Glutamatergic neuron (in vitro differentiated cells): ENCODE results near the gene SLC25A43. TPM values are rescaled to one million over a fixed set of nuclear protein-coding genes. Genes with fewer than 3 reads are reported as not detected.

Source experiments
- DNase-seq: peaks from one replicate; pipeline ENCODE4 v3.0.0; 2022
- H3K27ac Mint-ChIP-seq: one replicate; pipeline ENCODE4 v1.8.0; 2020; ENCODE audit warnings: mild to moderate bottlenecking, mixed read lengths, inconsistent platforms; ENCODE audit not compliant: unreplicated experiment
- H3K27me3 Mint-ChIP-seq: one replicate; pipeline ENCODE4 v1.8.0; 2020; ENCODE audit warnings: mild to moderate bottlenecking, moderate library complexity, mixed read lengths, inconsistent platforms; ENCODE audit not compliant: unreplicated experiment
- H3K36me3 Mint-ChIP-seq: one replicate; pipeline ENCODE4 v1.8.0; 2020; ENCODE audit warnings: mild to moderate bottlenecking, mixed read lengths, inconsistent platforms; ENCODE audit not compliant: unreplicated experiment
- H3K4me1 Mint-ChIP-seq: one replicate; pipeline ENCODE4 v1.8.0; 2020; ENCODE audit warnings: mild to moderate bottlenecking, low read depth, mixed read lengths, inconsistent platforms; ENCODE audit not compliant: unreplicated experiment
- H3K4me3 Mint-ChIP-seq: one replicate; pipeline ENCODE4 v1.8.0; 2020; ENCODE audit warnings: mild to moderate bottlenecking, mixed read lengths, inconsistent platforms; ENCODE audit not compliant: unreplicated experiment
- H3K9me3 Mint-ChIP-seq: one replicate; pipeline ENCODE4 v1.8.0; 2020; ENCODE audit warnings: mild to moderate bottlenecking, moderate library complexity, mixed read lengths, inconsistent platforms; ENCODE audit not compliant: unreplicated experiment
- total RNA-seq: library from RNA; stranded (reverse); fragmentation: NEBNext Ultra II Directional; extraction: Animal tissue kit (Norgen Biotek cat#: 25700); gene quantifications from one replicate; pipeline ENCODE4 v1.2.1, GENCODE V29; 2021; ENCODE audit not compliant: unreplicated experiment
- TF ChIP-seq, protein P1 (sequence below): fragments of 200-600 bp; sonication (generic); IDR thresholded peaks from one replicate; pipeline ENCODE4 v1.5.0; 2021; ENCODE audit not compliant: partially characterized antibody, unreplicated experiment

Gene SLC25A43
- total RNA-seq, 1 donor from 2014 or later, result 1.0 TPM

DNA sequence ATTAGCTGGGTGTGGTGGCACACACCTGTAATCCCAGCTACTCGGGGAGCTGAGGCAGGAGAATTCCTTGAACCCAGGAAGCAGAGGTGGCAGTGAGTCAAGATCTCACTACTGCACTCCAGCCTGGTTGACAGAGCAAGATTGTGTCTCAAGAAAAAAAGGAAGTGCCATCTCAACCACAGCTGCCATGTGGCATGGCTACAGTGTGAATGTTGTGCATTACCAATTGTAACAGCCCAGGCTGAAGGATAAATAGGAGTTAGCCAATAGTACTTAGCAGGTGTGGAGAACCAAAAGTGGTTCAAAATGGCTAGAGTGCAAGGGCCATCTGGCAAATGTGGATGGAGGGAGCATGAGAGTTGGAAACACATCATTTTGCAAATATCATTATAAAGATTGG, 98.0 kb downstream of the SLC25A43 start:
- Mint-ChIP-seq H3K4me3 (no peak overlapping the region), H3K27ac (no peak overlapping the region), H3K36me3 (no peaks in the 10 kb centered on the region), H3K4me1 (no peaks in the 10 kb centered on the region), H3K9me3 (peaks cover 1% of the 10 kb centered on the region), H3K27me3 (no peaks in the 10 kb centered on the region)
- TF ChIP-seq, protein P1, sequence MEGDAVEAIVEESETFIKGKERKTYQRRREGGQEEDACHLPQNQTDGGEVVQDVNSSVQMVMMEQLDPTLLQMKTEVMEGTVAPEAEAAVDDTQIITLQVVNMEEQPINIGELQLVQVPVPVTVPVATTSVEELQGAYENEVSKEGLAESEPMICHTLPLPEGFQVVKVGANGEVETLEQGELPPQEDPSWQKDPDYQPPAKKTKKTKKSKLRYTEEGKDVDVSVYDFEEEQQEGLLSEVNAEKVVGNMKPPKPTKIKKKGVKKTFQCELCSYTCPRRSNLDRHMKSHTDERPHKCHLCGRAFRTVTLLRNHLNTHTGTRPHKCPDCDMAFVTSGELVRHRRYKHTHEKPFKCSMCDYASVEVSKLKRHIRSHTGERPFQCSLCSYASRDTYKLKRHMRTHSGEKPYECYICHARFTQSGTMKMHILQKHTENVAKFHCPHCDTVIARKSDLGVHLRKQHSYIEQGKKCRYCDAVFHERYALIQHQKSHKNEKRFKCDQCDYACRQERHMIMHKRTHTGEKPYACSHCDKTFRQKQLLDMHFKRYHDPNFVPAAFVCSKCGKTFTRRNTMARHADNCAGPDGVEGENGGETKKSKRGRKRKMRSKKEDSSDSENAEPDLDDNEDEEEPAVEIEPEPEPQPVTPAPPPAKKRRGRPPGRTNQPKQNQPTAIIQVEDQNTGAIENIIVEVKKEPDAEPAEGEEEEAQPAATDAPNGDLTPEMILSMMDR, result no peak
- no peak for DNase-seq

DNA sequence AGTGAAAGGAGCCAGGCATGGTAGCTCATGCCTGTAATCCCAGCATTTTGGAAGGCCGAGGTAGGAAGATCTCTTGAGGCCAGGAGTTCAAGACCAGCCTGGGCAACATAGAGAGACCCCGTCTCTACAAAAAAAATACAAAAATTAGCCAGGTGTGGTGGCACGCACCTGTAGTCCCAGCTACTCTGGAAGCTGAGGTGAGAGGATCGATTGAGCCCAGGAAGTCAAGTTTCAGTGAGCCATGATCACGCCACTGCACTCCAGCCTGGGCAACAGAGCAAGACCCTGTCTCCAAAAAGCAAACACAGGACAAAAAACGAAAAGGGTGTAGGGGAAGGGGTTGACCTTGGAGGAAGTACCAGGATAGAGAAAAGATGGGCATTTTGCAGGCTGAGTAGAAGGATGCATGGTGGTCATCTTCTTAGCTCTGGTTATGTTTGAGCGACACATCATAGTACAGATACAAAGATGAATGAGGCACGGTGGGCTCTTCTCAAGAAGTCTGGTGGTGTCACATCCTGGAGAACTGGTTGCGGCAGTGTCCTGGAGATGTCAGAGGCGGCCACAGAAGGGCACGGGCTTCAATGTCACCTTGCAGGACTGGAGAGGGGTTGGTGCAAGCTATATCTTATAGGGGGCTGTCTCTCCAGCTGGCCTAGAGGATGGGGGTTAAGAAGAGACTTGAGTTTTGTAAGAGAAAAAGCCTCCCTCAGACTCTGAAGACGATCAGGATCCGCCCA, 101.1 kb downstream of the SLC25A43 start:
- Mint-ChIP-seq H3K27ac (no peak overlapping the region), H3K9me3 (peaks cover 1% of the 10 kb centered on the region), H3K4me1 (no peaks in the 10 kb centered on the region), H3K36me3 (no peaks in the 10 kb centered on the region), H3K27me3 (no peaks in the 10 kb centered on the region), H3K4me3 (no peak overlapping the region)
- TF ChIP-seq, protein P1, result no peak
- no peak for DNase-seq

DNA sequence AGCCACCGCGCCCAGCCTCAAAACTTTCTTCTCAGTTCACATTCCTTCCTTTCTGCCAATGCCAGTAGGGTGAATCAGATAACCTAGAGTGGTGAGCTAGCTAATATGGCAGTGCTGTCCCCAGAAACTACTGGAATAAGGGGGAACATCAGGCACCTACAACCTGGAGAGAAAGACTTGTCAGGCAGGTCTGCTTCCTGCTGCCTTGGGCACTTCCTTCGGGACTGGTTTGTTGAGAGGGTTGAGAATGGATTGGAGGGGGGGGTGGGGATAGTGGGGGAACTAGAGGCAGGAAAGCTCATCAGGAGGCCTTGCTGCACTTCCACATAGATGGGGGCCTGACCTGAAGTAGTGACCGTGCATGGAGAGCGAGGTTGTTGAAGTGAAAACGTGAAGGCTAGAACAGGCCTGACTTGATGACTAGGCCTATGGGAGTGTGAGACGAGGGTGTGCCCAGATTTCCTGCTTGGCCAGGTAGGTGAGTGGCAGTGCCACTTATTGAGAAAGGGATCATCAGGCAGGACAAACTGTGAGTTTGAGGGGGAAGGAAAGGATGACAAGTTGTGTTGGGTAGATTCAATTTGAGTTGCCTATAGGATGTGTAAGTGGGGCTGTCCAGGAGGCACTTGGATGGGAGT, 102.5 kb downstream of the SLC25A43 start:
- DNase-seq, result no peak
- peaks cover under 1% of the 10 kb centered on the region for H3K9me3 Mint-ChIP-seq
- no peaks in the 10 kb centered on the region for H3K4me1 Mint-ChIP-seq
- H3K4me3 Mint-ChIP-seq, result no peak overlapping the region
- H3K36me3 Mint-ChIP-seq, result no peaks in the 10 kb centered on the region
- no peak overlapping the region for H3K27ac Mint-ChIP-seq
- TF ChIP-seq, protein P1, result no peak
- H3K27me3 Mint-ChIP-seq, result no peaks in the 10 kb centered on the region

DNA sequence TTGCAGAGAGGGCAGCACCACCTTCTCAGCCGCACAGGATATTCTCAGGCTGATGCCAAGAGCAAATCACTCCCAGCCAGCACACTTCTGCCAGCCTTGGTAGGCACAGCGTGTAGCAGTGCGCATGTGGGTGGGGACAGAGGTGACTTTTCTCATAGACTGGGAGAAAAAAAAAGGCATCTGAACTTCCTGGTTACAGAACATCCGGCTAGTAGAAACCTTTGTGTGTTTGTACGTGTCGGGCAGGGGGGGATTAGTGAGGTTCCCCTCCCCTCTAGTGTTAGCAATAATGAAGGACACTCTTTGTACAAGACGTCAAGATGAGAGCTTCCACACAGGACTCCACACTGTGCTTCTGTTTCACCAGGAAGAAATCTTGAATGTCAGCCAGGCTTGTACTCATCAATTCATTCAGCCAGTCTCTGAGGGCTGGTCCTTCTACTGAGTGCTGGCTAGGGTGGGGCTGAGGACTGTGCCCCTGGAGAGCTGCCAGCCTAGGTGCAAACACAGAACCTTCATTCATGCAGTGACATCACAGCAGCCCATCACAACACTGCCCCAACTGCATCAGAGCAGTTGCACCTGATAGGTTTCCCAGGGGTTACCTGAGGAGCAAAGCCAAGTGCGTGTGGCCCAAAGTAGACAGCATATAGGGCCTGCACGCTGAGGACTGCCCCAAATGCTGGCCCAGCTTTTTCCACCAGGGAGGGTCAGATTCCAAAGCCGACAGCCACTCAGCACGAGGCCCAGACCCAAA, 103.8 kb downstream of the SLC25A43 start:
- DNase-seq, result no peak
- Mint-ChIP-seq H3K9me3 (no peaks in the 10 kb centered on the region), H3K27me3 (no peaks in the 10 kb centered on the region), H3K4me3 (no peak overlapping the region), H3K36me3 (no peaks in the 10 kb centered on the region), H3K27ac (no peak overlapping the region), H3K4me1 (no peaks in the 10 kb centered on the region)
- TF ChIP-seq, protein P1, result no peak

DNA sequence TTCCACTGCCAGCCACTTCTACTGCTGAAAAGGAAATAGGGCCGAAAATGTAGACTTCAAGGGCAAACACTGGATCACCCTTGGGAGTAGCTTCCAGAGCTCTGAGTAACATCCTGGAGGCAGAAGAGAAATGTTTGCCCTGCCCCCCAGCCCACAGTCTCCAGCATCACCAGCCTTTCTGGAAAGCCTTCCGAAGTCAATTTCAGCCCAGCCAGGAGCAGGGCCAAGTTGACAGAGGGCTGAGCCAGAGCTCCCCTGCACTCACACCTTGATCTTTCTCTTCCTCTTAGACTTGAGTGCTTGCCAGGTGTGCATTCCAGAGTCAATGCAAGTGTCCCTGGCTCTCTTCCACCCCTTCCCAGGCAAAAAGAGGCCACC, 104.3 kb downstream of the SLC25A43 start:
- Mint-ChIP-seq H3K27me3 (no peaks in the 10 kb centered on the region), H3K9me3 (no peaks in the 10 kb centered on the region), H3K36me3 (no peaks in the 10 kb centered on the region), H3K4me1 (no peaks in the 10 kb centered on the region), H3K27ac (no peak overlapping the region), H3K4me3 (no peak overlapping the region)
- DNase-seq, result no peak
- TF ChIP-seq, protein P1, result no peak
